Fibroblast of lung (primary cell): ENCODE results near the gene CHFR. TPM values are rescaled to one million over a fixed set of nuclear protein-coding genes. Genes with fewer than 3 reads are reported as not detected.
A peak's percentile ranks its signal among the peaks of the same experiment; 100 is the strongest.
"Not testable (repeated sequence)": the region's sequence is repeated elsewhere in the genome, so short reads cannot be mapped to it uniquely, and the experiment has no call there.

Experiments
- DNase-seq, 2 donors: peaks; one replicate each; pipeline versions ENCODE4 v3.0.0 to v3.0.0-alpha.2; 2010; ENCODE audit warnings: low read depth in 2 of 2
- H2AFZ ChIP-seq: 2 replicates; pipeline ENCODE4 v1.5.1; 2012; ENCODE audit warnings: low read length, control low read depth, inconsistent platforms
- H3K27ac ChIP-seq: 2 replicates; pipeline ENCODE4 v1.5.1; 2011; ENCODE audit warnings: low read length, control low read depth; ENCODE audit not compliant: insufficient read depth
- H3K27me3 ChIP-seq: 2 replicates; pipeline ENCODE4 v1.5.1; 2011; ENCODE audit warnings: mild to moderate bottlenecking, low read length; ENCODE audit not compliant: control insufficient read depth, insufficient read depth
- H3K36me3 ChIP-seq: 2 replicates; pipeline ENCODE4 v1.5.1; 2011; ENCODE audit warnings: low read length; ENCODE audit not compliant: control insufficient read depth, insufficient read depth
- H3K4me1 ChIP-seq: 2 replicates; pipeline ENCODE4 v1.5.1; 2011; ENCODE audit warnings: low read length; ENCODE audit not compliant: control insufficient read depth, insufficient read depth; ENCODE audit errors: extremely low read depth
- H3K4me2 ChIP-seq: 2 replicates; pipeline ENCODE4 v1.5.1; 2011; ENCODE audit warnings: low read length, control low read depth; ENCODE audit not compliant: insufficient read depth; ENCODE audit errors: extremely low read depth
- H3K4me3 ChIP-seq, 4 experiments: fragments of 200-600 bp in 1 of 4; sonication (generic) in 1 of 4; replicated peaks in 1 of 4; 2 replicates each; pipeline ENCODE4 v1.5.1; 2011 to 2016; ENCODE audit warnings: low read length in 4 of 4, low read depth in 3 of 4, mild to moderate bottlenecking in 3 of 4, control low read depth in 2 of 4, inconsistent platforms in 1 of 4, mixed read lengths in 1 of 4; ENCODE audit not compliant: insufficient read depth in 1 of 4; ENCODE audit errors: control extremely low read depth in 1 of 4
- H3K79me2 ChIP-seq: 2 replicates; pipeline ENCODE4 v1.5.1; 2012; ENCODE audit warnings: mild to moderate bottlenecking, low read length, inconsistent platforms; ENCODE audit not compliant: control insufficient read depth, insufficient read depth
- H3K9ac ChIP-seq: 2 replicates; pipeline ENCODE4 v1.5.1; 2011; ENCODE audit warnings: mild to moderate bottlenecking, low read length, control low read depth; ENCODE audit not compliant: insufficient read depth
- H3K9me3 ChIP-seq: 2 replicates; pipeline ENCODE4 v1.5.1; 2012; ENCODE audit warnings: low read depth, low read length; ENCODE audit not compliant: control insufficient read depth, insufficient read depth
- H4K20me1 ChIP-seq: 2 replicates; pipeline ENCODE4 v1.5.1; 2011; ENCODE audit warnings: low read length; ENCODE audit not compliant: control insufficient read depth, insufficient read depth; ENCODE audit errors: extremely low read depth
- CTCF ChIP-seq, 2 donors: IDR thresholded peaks in 1 of 2; conservative IDR thresholded peaks in 1 of 2; 1 replicate in 1 of 2; 2 replicates in 1 of 2; pipeline ENCODE4 v1.5.1; 2011 to 2012; ENCODE audit warnings: low read length in 2 of 2, control low read depth in 1 of 2, inconsistent platforms in 1 of 2, low read depth in 1 of 2, mild to moderate bottlenecking in 1 of 2
- EZH2 ChIP-seq: IDR thresholded peaks from 2 replicates; pipeline ENCODE4 v1.5.1; 2012; ENCODE audit warnings: low read length, control low read depth, mild to moderate bottlenecking; ENCODE audit errors: missing control alignments
- polyA plus RNA-seq, 2 donors: library from polyadenylated mRNA; depleted of rRNA in 1 of 2; stranded (reverse) in 1 of 2; unstranded in 1 of 2; fragments of >200 nt; gene quantifications; 2 replicates each; pipeline ENCODE4 v1.2.1, GENCODE V29; 2011 to 2012; ENCODE audit warnings: missing spikeins in 1 of 2
- total RNA-seq: library from RNA; depleted of rRNA; stranded (reverse); fragments of >200 nt; gene quantifications from 2 replicates; pipeline ENCODE4 v1.2.1, GENCODE V29; 2014

The CHFR gene
- total and polyA plus RNA-seq, 2 donors (not counting 1 experiment from before 2014, with no cell fraction given), result 24.3 to 28.2 TPM

GRCh38 chr12:132888852-132889251, 1.4 kb upstream of the CHFR start:
- Histone ChIP-seq H2AFZ (no peak overlapping the region), H3K4me1 (peaks cover 3% of the 10 kb centered on the region), H3K9ac (no peak overlapping the region), H3K79me2 (peaks cover 13% of the 10 kb centered on the region), H4K20me1 (no peaks in the 10 kb centered on the region), H3K4me3 (peak overlapping the region in 1 of 4 experiments; percentile 95), H3K4me2 (no peak overlapping the region), H3K27me3 (no peaks in the 10 kb centered on the region), H3K27ac (no peak overlapping the region), H3K9me3 (no peaks in the 10 kb centered on the region), H3K36me3 (peaks cover 3% of the 10 kb centered on the region)
- TF ChIP-seq CTCF (conservative IDR thresholded peaks at IDR 0.05 in 1 of 2, IDR thresholded peaks at IDR 0.05 in 1 of 2; ENCODE audit: low read depth in 1 of 2, low read length in 2 of 2) (no peak), EZH2 (no peak)
- DNase-seq, result no peak

- H3K79me2 ChIP-seq, result peaks cover 24% of the 10 kb centered on the region
- no peak for TF ChIP-seq CTCF (conservative IDR thresholded peaks at IDR 0.05 in 1 of 2, IDR thresholded peaks at IDR 0.05 in 1 of 2; ENCODE audit: low read depth in 1 of 2, low read length in 2 of 2)
- no peak for TF ChIP-seq EZH2
- no peaks in the 10 kb centered on the region for H3K9me3 ChIP-seq
- peaks cover 3% of the 10 kb centered on the region for H3K36me3 ChIP-seq
- peak overlapping the region; percentile 68 for H3K9ac ChIP-seq
- H3K4me1 ChIP-seq, result peaks cover 7% of the 10 kb centered on the region
- no peaks in the 10 kb centered on the region for H3K27me3 ChIP-seq
- peak overlapping the region; percentile 13 for H3K4me2 ChIP-seq
- peak overlapping the region; percentile 58 for H3K27ac ChIP-seq
- DNase-seq, result peak in 1 of 2 donors; percentile 5
- H3K4me3 ChIP-seq, result peak overlapping the region; percentile 73 to 91 (median 74)
- H2AFZ ChIP-seq, result no peak overlapping the region
- no peaks in the 10 kb centered on the region for H4K20me1 ChIP-seq
Observed at GRCh38 chr12:132886529-132887477, 602 bp downstream of the CHFR start.

- Histone ChIP-seq H3K4me3 (no peak overlapping the region), H3K4me1 (peaks cover 4% of the 10 kb centered on the region), H3K9me3 (no peaks in the 10 kb centered on the region), H3K36me3 (peaks cover 8% of the 10 kb centered on the region), H4K20me1 (no peaks in the 10 kb centered on the region), H3K79me2 (peaks cover 39% of the 10 kb centered on the region), H3K4me2 (peak overlapping the region; percentile 32), H3K27me3 (no peaks in the 10 kb centered on the region), H2AFZ (no peak overlapping the region), H3K9ac (no peak overlapping the region), H3K27ac (peak overlapping the region; percentile 59)
- DNase-seq, result peak; percentile 6 to 61
- TF ChIP-seq EZH2, result no peak
- TF ChIP-seq CTCF (conservative IDR thresholded peaks at IDR 0.05 in 1 of 2, IDR thresholded peaks at IDR 0.05 in 1 of 2; ENCODE audit: low read depth in 1 of 2, low read length in 2 of 2), result no peak
Observed at GRCh38 chr12:132881818-132882217, 5.6 kb downstream of the CHFR start.

- H3K27ac ChIP-seq, H2AFZ ChIP-seq, H3K4me1 ChIP-seq, H4K20me1 ChIP-seq, H3K79me2 ChIP-seq, H3K4me2 ChIP-seq, H3K9ac ChIP-seq, H3K9me3 ChIP-seq, DNase-seq, H3K27me3 ChIP-seq, H3K4me3 ChIP-seq: not testable (repeated sequence)
- peaks cover 17% of the 10 kb centered on the region for H3K36me3 ChIP-seq
Observed at GRCh38 chr12:132874620-132875019, 12.8 kb downstream of the CHFR start.
